K562 (cell line): ENCODE results near the gene SLC49A3. TPM values are rescaled to one million over a fixed set of nuclear protein-coding genes. Genes with fewer than 3 reads are reported as not detected.

Source experiments
- EP400 ChIP-seq: fragments of 450-650 bp; IDR thresholded peaks from 2 replicates; pipeline ENCODE4 v1.6.1; 2017; ENCODE audit warnings: antibody characterized with exemption, mild to moderate bottlenecking, moderate library complexity
- FOXA3 ChIP-seq, 2 experiments: fragments of 450-650 bp in 1 of 2; sonication (generic) in 1 of 2; formaldehyde crosslinking; IDR thresholded peaks in 1 of 2; conservative IDR thresholded peaks in 1 of 2; 2 replicates each; pipeline versions ENCODE4 v1.4.0 to v1.8.0; 2020 to 2022; ENCODE audit warnings: mild to moderate bottlenecking in 2 of 2, missing genetic modification reagents in 1 of 2
- KHSRP ChIP-seq: fragments of 450-650 bp; IDR thresholded peaks from 2 replicates; pipeline ENCODE4 v1.6.1; 2017
- L3MBTL2 ChIP-seq: fragments of 450-650 bp; IDR thresholded peaks from 2 replicates; pipeline ENCODE4 v1.6.1; 2016; ENCODE audit warnings: mild to moderate bottlenecking, moderate library complexity
- NONO ChIP-seq, 2 experiments: fragments of 200-400 bp in 1 of 2; fragments of 450-650 bp in 1 of 2; formaldehyde crosslinking in 1 of 2; IDR thresholded peaks; 2 replicates each; pipeline ENCODE4 v1.6.1; 2017; ENCODE audit warnings: low read depth in 2 of 2, mild to moderate bottlenecking in 2 of 2, moderate library complexity in 2 of 2, low read length in 1 of 2
- RFX7 ChIP-seq: fragments of 250-450 bp; sonication (Bioruptor Pico); IDR thresholded peaks from 2 replicates; pipeline ENCODE4 v1.5.1; 2021; ENCODE audit warnings: mild to moderate bottlenecking
- RHOXF2B ChIP-seq: fragments of 250-450 bp; sonication (Bioruptor Pico); conservative IDR thresholded peaks from 2 replicates; pipeline ENCODE4 v1.5.1; 2021
- SMAD1 ChIP-seq: fragments of 150-350 bp; IDR thresholded peaks from 2 replicates; pipeline ENCODE4 v1.6.1; 2014; ENCODE audit warnings: low read length, low read depth; ENCODE audit not compliant: partially characterized antibody
- SMAD3 ChIP-seq: fragments of 450-650 bp; formaldehyde crosslinking; conservative IDR thresholded peaks from 2 replicates; pipeline ENCODE4 v1.4.0; 2020; ENCODE audit warnings: mild to moderate bottlenecking
- SREBF1 ChIP-seq: fragments of 150-350 bp; IDR thresholded peaks from 2 replicates; pipeline ENCODE4 v1.6.1; 2014; ENCODE audit warnings: antibody characterized with exemption, low read depth, low read length, borderline replicate concordance
- TRIM28 ChIP-seq: fragments of 450-650 bp; IDR thresholded peaks from 2 replicates; pipeline ENCODE4 v1.6.1; 2017
- ZBTB7A ChIP-seq: IDR thresholded peaks from 2 replicates; pipeline ENCODE4 v1.6.1; 2011; ENCODE audit warnings: low read depth, mild to moderate bottlenecking, low read length, moderate library complexity, borderline replicate concordance; ENCODE audit not compliant: control insufficient read depth
- ZNF121 ChIP-seq: sonication (generic); formaldehyde crosslinking; conservative IDR thresholded peaks from 2 replicates; pipeline ENCODE4 v1.8.0; 2022; ENCODE audit warnings: missing genetic modification reagents
- ZNF143 ChIP-seq: sonication (generic); formaldehyde crosslinking; IDR thresholded peaks from 2 replicates; pipeline ENCODE4 v1.9.0; 2022; ENCODE audit warnings: mild to moderate bottlenecking, missing genetic modification reagents
- ZNF263 ChIP-seq: sonication (generic); formaldehyde crosslinking; IDR thresholded peaks from 2 replicates; pipeline ENCODE4 v1.8.0; 2022; ENCODE audit warnings: mild to moderate bottlenecking, missing genetic modification reagents, borderline replicate concordance
- ZNF561 ChIP-seq: fragments of 450-650 bp; formaldehyde crosslinking; conservative IDR thresholded peaks from 2 replicates; pipeline ENCODE4 v1.4.0; 2020; ENCODE audit warnings: mild to moderate bottlenecking, moderate library complexity
- ZNF589 ChIP-seq: fragments of 200-800 bp; sonication (Bioruptor generic); IDR thresholded peaks from 2 replicates; pipeline ENCODE4 v1.6.1; 2016; ENCODE audit warnings: low read depth, missing genetic modification characterization, missing compliant biosample characterization
- ZNF79 ChIP-seq: fragments of 250-450 bp; sonication (Bioruptor Pico); IDR thresholded peaks from 2 replicates; pipeline ENCODE4 v1.4.0; 2020; ENCODE audit warnings: low read depth, mild to moderate bottlenecking, moderate library complexity
- polyA plus RNA-seq, 8 experiments: library from polyadenylated mRNA; depleted of rRNA in 4 of 8; stranded (reverse) in 5 of 8; unstranded in 3 of 8; fragments of >200 nt; fragmentation: Nextera tagmentation in 2 of 8; fragmentation: Illumina TruSeq in 1 of 8; extraction: Ambion mirVana in 2 of 8; extraction: Trizol in 1 of 8; gene quantifications; 2 replicates each; pipeline versions ENCODE4 v1.2.1 to v1.2.3, GENCODE V29; 2011 to 2014; ENCODE audit warnings: inconsistent platforms in 1 of 8, missing spikeins in 1 of 8
- total RNA-seq, 7 experiments: library from RNA; depleted of rRNA in 6 of 7; stranded (reverse); fragments of >200 nt in 6 of 7; fragmentation: Illumina TruSeq in 2 of 7; extraction: Trizol in 2 of 7; gene quantifications; 2 replicates each; pipeline versions ENCODE4 v1.2.1 to v1.2.3, GENCODE V29; 2011 to 2021; ENCODE audit warnings: low replicate concordance in 1 of 7
- TF ChIP-seq, protein P1 (sequence below), 2 experiments: IDR thresholded peaks; 2 replicates each; pipeline ENCODE4 v1.6.1; 2011; ENCODE audit warnings: borderline replicate concordance in 1 of 2, control low read depth in 1 of 2, low read depth in 1 of 2, low read length in 1 of 2, mild to moderate bottlenecking in 1 of 2, mixed read lengths in 1 of 2, moderate library complexity in 1 of 2; ENCODE audit not compliant: insufficient read depth in 1 of 2, insufficient read length in 1 of 2, poor library complexity in 1 of 2, severe bottlenecking in 1 of 2; ENCODE audit errors: extremely low read depth in 1 of 2
- TF ChIP-seq, protein P2 (sequence below): sonication (generic); formaldehyde crosslinking; IDR thresholded peaks from 2 replicates; pipeline ENCODE4 v1.8.0; 2022; ENCODE audit warnings: missing genetic modification reagents, mild to moderate bottlenecking, moderate library complexity, borderline replicate concordance
- TF ChIP-seq, protein P3 (sequence below): sonication (generic); formaldehyde crosslinking; IDR thresholded peaks from 2 replicates; pipeline ENCODE4 v1.4.0; 2020; ENCODE audit warnings: mild to moderate bottlenecking, missing genetic modification reagents
- TF ChIP-seq, protein P4 (sequence below), 3 experiments: IDR thresholded peaks in 2 of 3; conservative IDR thresholded peaks in 1 of 3; 2 replicates each; pipeline ENCODE4 v1.5.1; 2011 to 2012; ENCODE audit warnings: low read length in 3 of 3, mild to moderate bottlenecking in 3 of 3, control low read depth in 2 of 3, improper control_type of control experiment in 1 of 3, inconsistent platforms in 1 of 3, low read depth in 1 of 3, mixed read lengths in 1 of 3, moderate library complexity in 1 of 3; ENCODE audit not compliant: insufficient read depth in 2 of 3

Gene SLC49A3
- total and polyA plus RNA-seq, 9 of the 15 experiments (the other 6 are each of a cell fraction or from before 2014, with no cell fraction given), result 0.24 to 0.41 TPM; not detected in 7

GRCh38 chr4:680928-681645 lies 7.9 kb downstream of the SLC49A3 start (continued):
- TF ChIP-seq ZNF561 (CRISPR knock-in tag) (no peak), ZBTB7A (peak; percentile 94), ZNF589 (no peak), EP400 (peak; percentile 63; the same call in 1 of the 2 replicates), SMAD1 (no peak), ZNF79 (CRISPR knock-in tag) (no peak), RFX7 (CRISPR knock-in tag) (no peak), RHOXF2B (CRISPR knock-in tag) (no peak), ZNF143 (CRISPR knock-in tag) (no peak), ZNF263 (CRISPR knock-in tag) (no peak), KHSRP (no peak), L3MBTL2 (peak; percentile 64), ZNF121 (CRISPR knock-in tag) (no peak), FOXA3 (CRISPR knock-in tag; conservative IDR thresholded peaks at IDR 0.05 in 1 of 2, IDR thresholded peaks at IDR 0.05 in 1 of 2) (no peak), TRIM28 (no peak), NONO (IDR thresholded peaks at IDR 0.05; ENCODE audit: low read depth in 2 of 2, low read length in 1 of 2) (no peak), SMAD3 (CRISPR knock-in tag) (no peak), SREBF1 (no peak)
- TF ChIP-seq, protein P1, sequence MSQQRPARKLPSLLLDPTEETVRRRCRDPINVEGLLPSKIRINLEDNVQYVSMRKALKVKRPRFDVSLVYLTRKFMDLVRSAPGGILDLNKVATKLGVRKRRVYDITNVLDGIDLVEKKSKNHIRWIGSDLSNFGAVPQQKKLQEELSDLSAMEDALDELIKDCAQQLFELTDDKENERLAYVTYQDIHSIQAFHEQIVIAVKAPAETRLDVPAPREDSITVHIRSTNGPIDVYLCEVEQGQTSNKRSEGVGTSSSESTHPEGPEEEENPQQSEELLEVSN (IDR thresholded peaks at IDR 0.05; ENCODE audit: borderline replicate concordance in 1 of 2, extremely low read depth in 1 of 2, insufficient read depth in 1 of 2, insufficient read length in 1 of 2, low read depth in 1 of 2, low read length in 1 of 2, poor library complexity in 1 of 2, severe bottlenecking in 1 of 2), result peak in 1 of 2 experiments; percentile 77
- TF ChIP-seq, protein P2, sequence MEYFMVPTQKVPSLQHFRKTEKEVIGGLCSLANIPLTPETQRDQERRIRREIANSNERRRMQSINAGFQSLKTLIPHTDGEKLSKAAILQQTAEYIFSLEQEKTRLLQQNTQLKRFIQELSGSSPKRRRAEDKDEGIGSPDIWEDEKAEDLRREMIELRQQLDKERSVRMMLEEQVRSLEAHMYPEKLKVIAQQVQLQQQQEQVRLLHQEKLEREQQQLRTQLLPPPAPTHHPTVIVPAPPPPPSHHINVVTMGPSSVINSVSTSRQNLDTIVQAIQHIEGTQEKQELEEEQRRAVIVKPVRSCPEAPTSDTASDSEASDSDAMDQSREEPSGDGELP, result peak; percentile 98
- TF ChIP-seq, protein P3, sequence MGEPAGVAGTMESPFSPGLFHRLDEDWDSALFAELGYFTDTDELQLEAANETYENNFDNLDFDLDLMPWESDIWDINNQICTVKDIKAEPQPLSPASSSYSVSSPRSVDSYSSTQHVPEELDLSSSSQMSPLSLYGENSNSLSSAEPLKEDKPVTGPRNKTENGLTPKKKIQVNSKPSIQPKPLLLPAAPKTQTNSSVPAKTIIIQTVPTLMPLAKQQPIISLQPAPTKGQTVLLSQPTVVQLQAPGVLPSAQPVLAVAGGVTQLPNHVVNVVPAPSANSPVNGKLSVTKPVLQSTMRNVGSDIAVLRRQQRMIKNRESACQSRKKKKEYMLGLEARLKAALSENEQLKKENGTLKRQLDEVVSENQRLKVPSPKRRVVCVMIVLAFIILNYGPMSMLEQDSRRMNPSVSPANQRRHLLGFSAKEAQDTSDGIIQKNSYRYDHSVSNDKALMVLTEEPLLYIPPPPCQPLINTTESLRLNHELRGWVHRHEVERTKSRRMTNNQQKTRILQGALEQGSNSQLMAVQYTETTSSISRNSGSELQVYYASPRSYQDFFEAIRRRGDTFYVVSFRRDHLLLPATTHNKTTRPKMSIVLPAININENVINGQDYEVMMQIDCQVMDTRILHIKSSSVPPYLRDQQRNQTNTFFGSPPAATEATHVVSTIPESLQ (CRISPR knock-in tag), result peak; percentile 36; the same call in 1 of the 2 replicates
- TF ChIP-seq, protein P4, sequence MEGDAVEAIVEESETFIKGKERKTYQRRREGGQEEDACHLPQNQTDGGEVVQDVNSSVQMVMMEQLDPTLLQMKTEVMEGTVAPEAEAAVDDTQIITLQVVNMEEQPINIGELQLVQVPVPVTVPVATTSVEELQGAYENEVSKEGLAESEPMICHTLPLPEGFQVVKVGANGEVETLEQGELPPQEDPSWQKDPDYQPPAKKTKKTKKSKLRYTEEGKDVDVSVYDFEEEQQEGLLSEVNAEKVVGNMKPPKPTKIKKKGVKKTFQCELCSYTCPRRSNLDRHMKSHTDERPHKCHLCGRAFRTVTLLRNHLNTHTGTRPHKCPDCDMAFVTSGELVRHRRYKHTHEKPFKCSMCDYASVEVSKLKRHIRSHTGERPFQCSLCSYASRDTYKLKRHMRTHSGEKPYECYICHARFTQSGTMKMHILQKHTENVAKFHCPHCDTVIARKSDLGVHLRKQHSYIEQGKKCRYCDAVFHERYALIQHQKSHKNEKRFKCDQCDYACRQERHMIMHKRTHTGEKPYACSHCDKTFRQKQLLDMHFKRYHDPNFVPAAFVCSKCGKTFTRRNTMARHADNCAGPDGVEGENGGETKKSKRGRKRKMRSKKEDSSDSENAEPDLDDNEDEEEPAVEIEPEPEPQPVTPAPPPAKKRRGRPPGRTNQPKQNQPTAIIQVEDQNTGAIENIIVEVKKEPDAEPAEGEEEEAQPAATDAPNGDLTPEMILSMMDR (IDR thresholded peaks at IDR 0.05 in 2 of 3, conservative IDR thresholded peaks at IDR 0.05 in 1 of 3; ENCODE audit: insufficient read depth in 2 of 3, low read depth in 1 of 3, low read length in 3 of 3), result no peak
